PC-9 (cell line): ENCODE data around the gene TULP4.
"Not testable (repeated sequence)": the region's sequence is repeated elsewhere in the genome, so short reads cannot be mapped to it uniquely, and the experiment has no call there.

Experiments used
- CTCF ChIP-seq: fragments of 200-600 bp; sonication (generic); conservative IDR thresholded peaks from 2 replicates; pipeline ENCODE4 v1.6.1; 2017; ENCODE audit warnings: mixed run types, antibody characterized with exemption, mild to moderate bottlenecking, moderate library complexity
- EZH2 ChIP-seq: fragments of 200-600 bp; sonication (generic); IDR thresholded peaks from 2 replicates; pipeline ENCODE4 v1.8.0; 2017; ENCODE audit warnings: antibody characterized with exemption, low read depth

- not testable (repeated sequence) for TF ChIP-seq CTCF, EZH2
Observed at GRCh38 chr6:158350731-158351130, 38.5 kb downstream of the TULP4 start.
